Kidney (tissue), 14 donors: ENCODE data around the gene PRPF40A. TPM values are rescaled to one million over a fixed set of nuclear protein-coding genes. Genes with fewer than 3 reads are reported as not detected.
A peak's percentile ranks its signal among the peaks of the same experiment; 100 is the strongest.
"Not testable (repeated sequence)": the region's sequence is repeated elsewhere in the genome, so short reads cannot be mapped to it uniquely, and the experiment has no call there.

Experiments
- DNase-seq, 5 donors: peaks; one replicate each; pipeline ENCODE4 v3.0.0-alpha.2; 2013 to 2020
- FAIRE-seq: peaks from 2 replicates; lab custom pipeline; 2012; peaks lifted over from hg19 to GRCh38; lab: Jason Lieb, UNC
- H3K27ac ChIP-seq, 2 donors: one replicate each; pipeline ENCODE4 v1.7.0; 2013; ENCODE audit warnings: low read depth in 2 of 2, low read length in 2 of 2, inconsistent platforms in 1 of 2
- H3K27me3 ChIP-seq: one replicate; pipeline ENCODE4 v1.7.1; 2013; ENCODE audit warnings: low read length, inconsistent platforms; ENCODE audit not compliant: control insufficient read depth, insufficient read depth
- H3K36me3 ChIP-seq, 3 donors: one replicate each; pipeline versions ENCODE4 v1.7.0 to v1.7.1; 2013; ENCODE audit warnings: low read length in 3 of 3, control low read depth in 1 of 3, inconsistent platforms in 1 of 3; ENCODE audit not compliant: insufficient read depth in 3 of 3, control insufficient read depth in 2 of 3
- H3K4me1 ChIP-seq, 3 donors: one replicate each; pipeline versions ENCODE4 v1.7.0 to v1.7.1; 2013; ENCODE audit warnings: low read length in 3 of 3, inconsistent platforms in 1 of 3, low read depth in 1 of 3; ENCODE audit not compliant: control insufficient read depth in 2 of 3, insufficient read depth in 2 of 3
- H3K4me3 ChIP-seq, 3 donors: one replicate each; pipeline versions ENCODE4 v1.7.0 to v1.8.1; 2013; ENCODE audit warnings: low read length in 3 of 3, control low read depth in 1 of 3, inconsistent platforms in 1 of 3
- H3K9ac ChIP-seq, 3 donors: one replicate each; pipeline versions ENCODE4 v1.7.0 to v1.7.1; 2013; ENCODE audit warnings: low read length in 3 of 3, control low read depth in 1 of 3, inconsistent platforms in 1 of 3
- H3K9me3 ChIP-seq, 3 donors: one replicate each; pipeline versions ENCODE4 v1.7.0 to v1.7.1; 2013; ENCODE audit warnings: low read length in 3 of 3, control low read depth in 1 of 3, inconsistent platforms in 1 of 3; ENCODE audit not compliant: control insufficient read depth in 2 of 3, insufficient read depth in 1 of 3
- CTCF ChIP-seq: IDR thresholded peaks from 3 replicates; pipeline ENCODE4 v1.5.1; 2012; ENCODE audit warnings: mild to moderate bottlenecking, moderate library complexity, borderline replicate concordance; ENCODE audit not compliant: insufficient read depth; ENCODE audit errors: extremely low read depth
- intact Hi-C: fragments of 100-400 bp; cut with DNase I; formaldehyde crosslinking; loops from one replicate; pipeline ENCODE4 v1.11.1; 2022
- polyA plus RNA-seq: library from polyadenylated mRNA; stranded (reverse); fragments of 350-450 nt; fragmentation: Illumina TruSeq; extraction: RNeasy Lipid Tissue Mini Kit (QIAGEN cat#74804); gene quantifications from one replicate; pipeline ENCODE4 v1.2.3, GENCODE V29; 2014; ENCODE audit warnings: low read depth, low replicate concordance; ENCODE audit not compliant: insufficient read depth
- total RNA-seq: library from RNA; stranded (reverse); fragmentation: NEBNext Ultra II Directional; extraction: Animal tissue kit (Norgen Biotek cat#: 25700); gene quantifications from one replicate; pipeline ENCODE4 v1.2.1, GENCODE V29; 2021
- donor health status: control.
- donor health status: control.
- donor health status: control.
- donor health status: control.
- donor health status: control.
- donor health status: DM: yes; HTN: yes; CAD: no.
- donor health status: Normal renal cell carcinoma (clear cell type).

PRPF40A gene
- total and polyA plus RNA-seq, 2 donors from 2014 or later = 20.2 to 82.7 TPM

DNA sequence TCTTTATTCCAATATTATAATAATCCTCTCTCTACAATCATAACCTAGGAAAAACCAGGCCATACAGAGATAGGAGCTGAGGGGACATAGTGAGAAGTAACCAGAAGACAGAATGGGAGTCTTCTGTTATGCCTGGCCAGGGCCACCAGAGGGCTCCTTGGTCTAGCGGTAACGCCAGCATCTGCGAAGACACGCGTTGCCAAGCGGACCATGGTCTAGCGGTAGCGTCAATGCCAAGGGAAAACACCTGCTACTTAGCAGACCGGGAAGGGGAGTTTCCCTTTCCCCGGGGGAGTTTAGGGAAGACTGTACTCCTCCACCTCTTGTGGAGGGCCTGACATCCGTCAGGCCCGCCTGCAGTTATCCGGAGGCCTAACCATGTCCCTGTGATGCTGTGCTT, 37.8 kb upstream of the PRPF40A start:
- no peaks in the 10 kb centered on the region for H3K27me3 ChIP-seq
- FAIRE-seq = no peak
- no peak overlapping the region for H3K27ac ChIP-seq
- no peak overlapping the region for H3K9ac ChIP-seq
- no peak overlapping the region for H3K4me3 ChIP-seq
- peak in 4 of 5 donors; percentile 30 to 54 (median 44) for DNase-seq
- H3K36me3 ChIP-seq = peaks cover 0 to 2% (median 0%) of the 10 kb centered on the region in 3 donors
- H3K4me1 ChIP-seq = no peaks in the 10 kb centered on the region
- peak; percentile 30 for TF ChIP-seq CTCF
- intact Hi-C loops = no loop called here
- H3K9me3 ChIP-seq = no peaks in the 10 kb centered on the region

DNA sequence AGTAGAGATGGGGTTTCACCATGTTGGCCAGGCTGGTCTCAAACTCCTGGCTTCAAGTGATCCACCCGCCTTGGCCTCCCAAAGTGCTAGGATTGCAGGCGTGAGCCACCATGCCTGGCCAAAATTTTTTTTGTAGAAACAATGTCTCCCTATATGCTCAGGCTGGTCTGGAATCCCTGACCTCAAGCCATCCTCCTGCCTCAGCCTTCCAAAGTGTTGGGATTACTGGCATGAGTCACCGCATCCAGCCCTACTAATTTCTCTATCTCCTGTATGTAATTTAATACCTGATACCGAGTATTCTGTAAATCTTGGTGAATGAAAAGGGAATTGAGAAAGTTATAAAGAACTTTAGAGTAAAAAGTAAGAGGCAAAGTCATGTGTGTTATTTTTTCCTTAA, 30.5 kb upstream of the PRPF40A start:
- H3K36me3 ChIP-seq, H3K9me3 ChIP-seq, DNase-seq, FAIRE-seq, H3K27me3 ChIP-seq, H3K9ac ChIP-seq, H3K4me3 ChIP-seq, H3K27ac ChIP-seq, intact Hi-C loops, H3K4me1 ChIP-seq: not testable (repeated sequence)

- no peak overlapping the region for H3K4me3 ChIP-seq
- intact Hi-C loops = no loop called here
- DNase-seq (peak in 2 of 5 donors; percentile 25 to 53), FAIRE-seq (peak; percentile 76)
- H3K9ac ChIP-seq = no peak overlapping the region
- TF ChIP-seq CTCF = peak; percentile 54
- H3K27ac ChIP-seq = no peak overlapping the region
- H3K4me1 ChIP-seq = no peaks in the 10 kb centered on the region
- H3K27me3 ChIP-seq = no peaks in the 10 kb centered on the region
- H3K36me3 ChIP-seq = peaks cover 0 to under 1% (median under 1%) of the 10 kb centered on the region in 3 donors
- no peaks in the 10 kb centered on the region for H3K9me3 ChIP-seq
These were observed 25.7 kb upstream of the PRPF40A start for GRCh38 chr2:152743002-152743401.

DNA sequence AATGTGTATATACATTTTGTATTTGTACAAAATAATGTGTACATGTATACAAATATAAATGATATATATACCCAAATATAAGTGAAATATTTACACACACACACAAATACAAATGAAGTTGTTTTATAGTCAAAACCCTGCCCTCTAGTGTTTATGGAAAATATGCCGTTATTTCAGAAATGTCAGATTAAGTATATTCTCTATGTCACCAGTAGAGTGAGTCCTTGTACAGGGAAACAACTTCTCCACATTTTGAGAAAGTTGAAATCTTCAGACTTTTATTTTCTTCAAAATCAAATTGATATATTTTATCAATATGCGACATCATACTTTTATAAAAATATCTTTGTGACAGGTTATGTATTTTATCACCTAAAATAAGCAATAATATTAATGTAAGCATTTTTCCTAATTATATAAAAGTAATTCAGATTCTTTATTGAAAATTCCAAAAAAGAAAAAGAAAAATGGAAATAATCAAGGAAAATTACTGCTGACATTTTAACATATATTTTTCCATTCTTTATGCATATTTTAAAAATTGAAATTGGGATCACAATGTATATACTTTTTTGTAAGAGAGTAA, 23.6 kb upstream of the PRPF40A start:
- no peak overlapping the region for H3K4me3 ChIP-seq
- intact Hi-C loops = no loop called here
- FAIRE-seq = peak; percentile 99

DNA sequence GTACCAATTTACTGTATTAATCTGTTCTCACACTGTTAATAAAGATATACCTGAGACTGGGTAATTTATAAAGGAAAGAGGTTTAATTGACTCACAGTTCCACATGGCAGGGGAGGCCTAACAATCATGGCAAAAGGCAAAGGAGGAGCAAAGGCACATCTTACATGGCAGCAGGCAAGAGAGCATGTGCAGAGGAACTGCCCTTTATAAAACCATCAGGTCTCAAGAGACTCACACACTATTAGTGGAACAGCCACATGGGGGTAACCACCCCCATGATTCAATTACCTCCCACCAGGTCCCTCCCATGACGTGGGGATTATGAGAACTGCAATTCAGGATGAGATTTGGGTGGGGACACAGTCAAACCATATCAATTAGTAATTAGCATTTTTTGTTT, 22.4 kb upstream of the PRPF40A start:
- DNase-seq, H3K4me3 ChIP-seq, H3K36me3 ChIP-seq, intact Hi-C loops, H3K4me1 ChIP-seq, H3K27me3 ChIP-seq, FAIRE-seq, H3K9me3 ChIP-seq, H3K9ac ChIP-seq, H3K27ac ChIP-seq: not testable (repeated sequence)

More for the DNA sequence above, 23.6 kb upstream of the PRPF40A start:
- Histone ChIP-seq H3K4me1 (no peaks in the 10 kb centered on the region), H3K9ac (no peak overlapping the region), H3K27ac (no peak overlapping the region), H3K27me3 (no peaks in the 10 kb centered on the region), H3K36me3 (peaks cover 0 to 6% (median 2%) of the 10 kb centered on the region in 3 donors), H3K9me3 (no peaks in the 10 kb centered on the region)
- peak; percentile 74 for TF ChIP-seq CTCF
- peak in 2 of 5 donors; percentile 56 to 65 for DNase-seq
